HepG2 (cell line): ENCODE data around the gene ANAPC16. TPM values are rescaled to one million over a fixed set of nuclear protein-coding genes. Genes with fewer than 3 reads are reported as not detected.

Source experiments
- ATAC-seq: fragments of 200-7000 bp; cut with Tn5 transposase; 3 replicates; pipeline ENCODE4 v1.9.1; 2020; ENCODE audit warnings: mild to moderate bottlenecking, moderate library complexity
- BruUV-seq: library from RNA; stranded (reverse); fragments of 400-500 nt; replicated peaks from 2 replicates; lab custom pipeline; 2021; lab: Mats Ljungman, UMichigan
- CTCF ChIA-PET: fragments of 300-600 bp; formaldehyde crosslinking; extraction: SDS; loops from one replicate; lab custom pipeline; 2021; ENCODE audit warnings: low total read pairs, inconsistent platforms, low intra/inter-chr PET ratio; lab: Yijun Ruan, JAX
- POLR2A ChIA-PET: fragments of 350-600 bp; sonication (Branson Sonifier 250); formaldehyde crosslinking; loops from one replicate; lab custom pipeline; 2020; ENCODE audit warnings: antibody characterized with exemption, inconsistent platforms; lab: Yijun Ruan, JAX
- DNase-seq: peaks from one replicate; pipeline ENCODE4 v3.0.0-alpha.2; 2015; ENCODE audit warnings: low spot score
- FAIRE-seq: peaks from 3 replicates; lab custom pipeline; 2011; peaks lifted over from hg19 to GRCh38; lab: Jason Lieb, UNC
- H2AFZ ChIP-seq: one replicate; pipeline ENCODE4 v1.6.1; 2011; ENCODE audit warnings: low read length, inconsistent platforms
- H3K27ac ChIP-seq: fragments of 300-600 bp; 3 replicates; pipeline ENCODE4 v1.8.0; 2011; ENCODE audit warnings: mixed run types, mild to moderate bottlenecking, mixed read lengths, low read length, inconsistent platforms; ENCODE audit not compliant: insufficient read depth; ENCODE audit errors: extremely low read length
- H3K27me3 ChIP-seq, 2 experiments: fragments of 200-600 bp in 1 of 2; 2 replicates in 1 of 2; 3 replicates in 1 of 2; pipeline versions ENCODE4 v1.6.0 to v1.8.0; 2011; ENCODE audit warnings: low read length in 2 of 2, mild to moderate bottlenecking in 2 of 2, moderate library complexity in 2 of 2, inconsistent platforms in 1 of 2; ENCODE audit not compliant: insufficient read depth in 2 of 2, control insufficient read depth in 1 of 2
- H3K36me3 ChIP-seq, 2 experiments: fragments of 200-600 bp in 1 of 2; replicated peaks in 1 of 2; 2 replicates in 1 of 2; 3 replicates in 1 of 2; pipeline versions ENCODE4 v1.5.1 to v1.8.0; 2011; ENCODE audit warnings: low read length in 2 of 2, inconsistent platforms in 1 of 2; ENCODE audit not compliant: insufficient read depth in 2 of 2, control insufficient read depth in 1 of 2
- H3K4me1 ChIP-seq: 2 replicates; pipeline ENCODE4 v1.5.1; 2012; ENCODE audit warnings: low read length, inconsistent platforms; ENCODE audit not compliant: insufficient read depth
- H3K4me2 ChIP-seq: 2 replicates; pipeline ENCODE4 v1.6.0; 2011; ENCODE audit warnings: low read depth, low read length, inconsistent platforms
- H3K4me3 ChIP-seq, 3 experiments: fragments of 200-600 bp in 1 of 3; sonication (generic), shearing (Covaris generic) in 1 of 3; replicated peaks in 1 of 3; 2 replicates each; pipeline ENCODE4 v1.5.1; 2011 to 2016; ENCODE audit warnings: low read length in 3 of 3, inconsistent platforms in 2 of 3, low read depth in 2 of 3, mild to moderate bottlenecking in 2 of 3, control low read depth in 1 of 3, mixed read lengths in 1 of 3; ENCODE audit not compliant: insufficient read depth in 1 of 3
- H3K79me2 ChIP-seq: one replicate; pipeline ENCODE4 v1.6.1; 2011; ENCODE audit warnings: low read length, inconsistent platforms; ENCODE audit not compliant: insufficient read depth
- H3K9ac ChIP-seq: 2 replicates; pipeline ENCODE4 v1.6.0; 2011; ENCODE audit warnings: mild to moderate bottlenecking, low read depth, low read length, inconsistent platforms; ENCODE audit not compliant: insufficient read depth
- H3K9me3 ChIP-seq: 2 replicates; pipeline ENCODE4 v1.5.1; 2012; ENCODE audit warnings: mild to moderate bottlenecking, low read length
- H4K20me1 ChIP-seq: 2 replicates; pipeline ENCODE4 v1.6.0; 2011; ENCODE audit warnings: inconsistent platforms, mild to moderate bottlenecking, low read length, moderate library complexity; ENCODE audit not compliant: insufficient read depth
- DNMT1 ChIP-seq: sonication (generic); formaldehyde crosslinking; IDR thresholded peaks from 2 replicates; pipeline ENCODE4 v1.5.1; 2020; ENCODE audit warnings: mild to moderate bottlenecking, missing genetic modification reagents
- HOXA9 ChIP-seq: sonication (generic); formaldehyde crosslinking; IDR thresholded peaks from 2 replicates; pipeline ENCODE4 v1.8.1; 2022; ENCODE audit warnings: missing genetic modification reagents, mild to moderate bottlenecking, moderate library complexity, borderline replicate concordance
- ZNF282 ChIP-seq: fragments of 450-650 bp; IDR thresholded peaks from 2 replicates; pipeline ENCODE4 v1.6.1; 2018; ENCODE audit not compliant: partially characterized antibody
- WGBS: methylation state at CpG from one replicate; pipeline ENCODE4 v1.1.6; 2017; ENCODE audit warnings: low lambda C conversion rate; 5-methylcytosine and 5-hydroxymethylcytosine counted together
- in situ Hi-C: cut with HindIII; loops from 2 replicates; pipeline ENCODE4 v1.10.0; 2017; ENCODE audit warnings: low pct_unique_long_range_greater_than_20kb; ENCODE audit not compliant: extremely low pct_ligation_motif_present
- intact Hi-C: fragments of 100-400 bp; cut with micrococcal nuclease; formaldehyde crosslinking; loops from one replicate; pipeline ENCODE4 v1.10.0; 2022; ENCODE audit not compliant: unreplicated experiment
- polyA plus RNA-seq, 8 experiments: library from polyadenylated mRNA; depleted of rRNA in 3 of 8; stranded (reverse) in 7 of 8; unstranded in 1 of 8; fragments of >200 nt; fragmentation: Illumina TruSeq in 4 of 8; extraction: Trizol in 4 of 8; gene quantifications; 2 replicates each; pipeline versions ENCODE4 v1.2.1 to v1.2.3, GENCODE V29; 2011 to 2016; ENCODE audit warnings: low read depth in 4 of 8, missing spikeins in 1 of 8, mixed read lengths in 1 of 8; ENCODE audit not compliant: insufficient read depth in 1 of 8
- total RNA-seq, 5 experiments: library from RNA; depleted of rRNA; stranded (reverse); fragments of >200 nt; fragmentation: Illumina TruSeq; extraction: Trizol; gene quantifications; 2 replicates each; pipeline ENCODE4 v1.2.3, GENCODE V29; 2016; ENCODE audit warnings: low read depth in 1 of 5
- TF ChIP-seq, protein P1 (sequence below): sonication (generic); formaldehyde crosslinking; IDR thresholded peaks from 2 replicates; pipeline ENCODE4 v1.4.0; 2020; ENCODE audit warnings: missing genetic modification reagents
- TF ChIP-seq, protein P2 (sequence below): sonication (generic); formaldehyde crosslinking; IDR thresholded peaks from 2 replicates; pipeline ENCODE4 v1.4.0; 2020; ENCODE audit warnings: missing genetic modification reagents, borderline replicate concordance

Gene ANAPC16
- total and polyA plus RNA-seq, 2 of the 13 experiments (the other 11 are each of a cell fraction or from before 2014, with no cell fraction given): 74.8 to 89.4 TPM

DNA sequence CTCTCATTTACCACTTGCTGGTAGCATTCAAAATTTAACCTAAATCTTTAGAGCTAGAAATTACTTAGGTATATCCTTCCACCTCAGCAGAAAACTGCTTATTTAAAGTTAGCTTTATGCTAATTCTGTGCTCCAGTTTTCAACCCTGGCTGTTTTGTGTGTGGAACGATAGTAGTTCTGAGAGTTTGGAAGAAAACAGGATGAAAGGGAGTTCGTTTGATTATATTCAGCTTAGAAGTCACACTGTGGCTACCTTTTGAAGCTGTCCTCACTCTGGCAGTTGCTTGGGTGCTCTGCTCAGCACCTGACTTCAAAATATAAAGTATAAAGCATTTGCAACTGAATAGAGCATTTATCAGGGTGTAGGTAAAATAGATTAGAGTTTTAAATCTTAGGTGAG lies 2.9 kb downstream of the ANAPC16 start:
- POLR2A ChIA-PET: interaction anchor here (0.6 to 1.5 kb wide), 5 partner anchors 45 to 291 kb away, joined by 3 to 5 read pairs (median 4); partner anchors contain the start of gene DDIT4

More for the DNA sequence above, 2.9 kb downstream of the ANAPC16 start:
- no peak overlapping the region; the same call in 1 of the 2 replicates for H3K9ac ChIP-seq
- H3K4me1 ChIP-seq: peaks cover 56% of the 10 kb centered on the region
- FAIRE-seq (no peak), DNase-seq (no peak)
- H3K9me3 ChIP-seq: no peaks in the 10 kb centered on the region
- no peaks in the 10 kb centered on the region for H3K27me3 ChIP-seq
- peaks cover 4% of the 10 kb centered on the region; the same call in 1 of the 2 replicates for H4K20me1 ChIP-seq
- no peak overlapping the region for H3K27ac ChIP-seq
- peaks cover 3 to 8% of the 10 kb centered on the region in 2 experiments; a peak in 4 of 5 replicates for H3K36me3 ChIP-seq
- H2AFZ ChIP-seq: no peak overlapping the region
- no peak overlapping the region for H3K4me3 ChIP-seq
- BruUV-seq: TSS peak; percentile 21
- TF ChIP-seq DNMT1 (CRISPR knock-in tag): no peak
- TF ChIP-seq, protein P1, sequence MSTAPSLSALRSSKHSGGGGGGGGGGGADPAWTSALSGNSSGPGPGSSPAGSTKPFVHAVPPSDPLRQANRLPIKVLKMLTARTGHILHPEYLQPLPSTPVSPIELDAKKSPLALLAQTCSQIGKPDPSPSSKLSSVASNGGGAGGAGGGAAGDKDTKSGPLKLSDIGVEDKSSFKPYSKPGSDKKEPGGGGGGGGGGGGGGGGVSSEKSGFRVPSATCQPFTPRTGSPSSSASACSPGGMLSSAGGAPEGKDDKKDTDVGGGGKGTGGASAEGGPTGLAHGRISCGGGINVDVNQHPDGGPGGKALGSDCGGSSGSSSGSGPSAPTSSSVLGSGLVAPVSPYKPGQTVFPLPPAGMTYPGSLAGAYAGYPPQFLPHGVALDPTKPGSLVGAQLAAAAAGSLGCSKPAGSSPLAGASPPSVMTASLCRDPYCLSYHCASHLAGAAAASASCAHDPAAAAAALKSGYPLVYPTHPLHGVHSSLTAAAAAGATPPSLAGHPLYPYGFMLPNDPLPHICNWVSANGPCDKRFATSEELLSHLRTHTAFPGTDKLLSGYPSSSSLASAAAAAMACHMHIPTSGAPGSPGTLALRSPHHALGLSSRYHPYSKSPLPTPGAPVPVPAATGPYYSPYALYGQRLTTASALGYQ (CRISPR knock-in tag): no peak
- no peak for TF ChIP-seq HOXA9
- no peak for TF ChIP-seq ZNF282
- TF ChIP-seq, protein P2, sequence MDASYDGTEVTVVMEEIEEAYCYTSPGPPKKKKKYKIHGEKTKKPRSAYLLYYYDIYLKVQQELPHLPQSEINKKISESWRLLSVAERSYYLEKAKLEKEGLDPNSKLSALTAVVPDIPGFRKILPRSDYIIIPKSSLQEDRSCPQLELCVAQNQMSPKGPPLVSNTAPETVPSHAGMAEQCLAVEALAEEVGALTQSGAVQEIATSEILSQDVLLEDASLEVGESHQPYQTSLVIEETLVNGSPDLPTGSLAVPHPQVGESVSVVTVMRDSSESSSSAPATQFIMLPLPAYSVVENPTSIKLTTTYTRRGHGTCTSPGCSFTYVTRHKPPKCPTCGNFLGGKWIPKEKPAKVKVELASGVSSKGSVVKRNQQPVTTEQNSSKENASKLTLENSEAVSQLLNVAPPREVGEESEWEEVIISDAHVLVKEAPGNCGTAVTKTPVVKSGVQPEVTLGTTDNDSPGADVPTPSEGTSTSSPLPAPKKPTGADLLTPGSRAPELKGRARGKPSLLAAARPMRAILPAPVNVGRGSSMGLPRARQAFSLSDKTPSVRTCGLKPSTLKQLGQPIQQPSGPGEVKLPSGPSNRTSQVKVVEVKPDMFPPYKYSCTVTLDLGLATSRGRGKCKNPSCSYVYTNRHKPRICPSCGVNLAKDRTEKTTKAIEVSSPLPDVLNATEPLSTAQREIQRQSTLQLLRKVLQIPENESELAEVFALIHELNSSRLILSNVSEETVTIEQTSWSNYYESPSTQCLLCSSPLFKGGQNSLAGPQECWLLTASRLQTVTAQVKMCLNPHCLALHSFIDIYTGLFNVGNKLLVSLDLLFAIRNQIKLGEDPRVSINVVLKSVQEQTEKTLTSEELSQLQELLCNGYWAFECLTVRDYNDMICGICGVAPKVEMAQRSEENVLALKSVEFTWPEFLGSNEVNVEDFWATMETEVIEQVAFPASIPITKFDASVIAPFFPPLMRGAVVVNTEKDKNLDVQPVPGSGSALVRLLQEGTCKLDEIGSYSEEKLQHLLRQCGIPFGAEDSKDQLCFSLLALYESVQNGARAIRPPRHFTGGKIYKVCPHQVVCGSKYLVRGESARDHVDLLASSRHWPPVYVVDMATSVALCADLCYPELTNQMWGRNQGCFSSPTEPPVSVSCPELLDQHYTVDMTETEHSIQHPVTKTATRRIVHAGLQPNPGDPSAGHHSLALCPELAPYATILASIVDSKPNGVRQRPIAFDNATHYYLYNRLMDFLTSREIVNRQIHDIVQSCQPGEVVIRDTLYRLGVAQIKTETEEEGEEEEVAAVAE (CRISPR knock-in tag): no peak
- TF ChIP-seq, all 625 proteins: peak for 0
- CTCF ChIA-PET: no interaction called here
- intact Hi-C loops (loop anchor here (10.0 kb wide), 1 partner anchor 264 kb away; no protein-coding TSS in a partner anchor), in situ Hi-C loops (no loop called here)
- ATAC-seq: no peak
- 62% methylated on average over 2 of the region's 2 CpGs for WGBS
- Histone ChIP-seq H3K4me2 (0 out of 2 replicates have a peak overlapping the region, but pooled peaks have one; percentile 45), H3K79me2 (peaks cover 48% of the 10 kb centered on the region)
